ENCODE measurements around the gene MST1R.
"Not testable (repeated sequence)": the region's sequence is repeated elsewhere in the genome, so short reads cannot be mapped to it uniquely, and the experiment has no call there.

Gene MST1R

GRCh38 chr3:49903451-49904424, at the start of gene MST1R:
Gene MST1R (minus strand): TSS chr3:49903873. CDS start chr3:49903609, 264 bp downstream.
- peak; percentile 67 to 75 for DNase-seq (ENCODE audit: extremely low read depth in 1 of 2, low read depth in 1 of 2)

GRCh38 chr3:49952924-49953323, 49.3 kb upstream of the MST1R start:
- DNase-seq (ENCODE audit: extremely low read depth in 1 of 2, low read depth in 1 of 2): no peak

GRCh38 chr3:49942651-49943050, 39.0 kb upstream of the MST1R start:
- no peak for DNase-seq (ENCODE audit: extremely low read depth in 1 of 2, low read depth in 1 of 2)

GRCh38 chr3:49940667-49941249, 37.1 kb upstream of the MST1R start:
- DNase-seq (ENCODE audit: extremely low read depth in 1 of 2, low read depth in 1 of 2): no peak

GRCh38 chr3:49939858-49940666, 36.4 kb upstream of the MST1R start, which contains the start of gene RBM6:
Gene RBM6 (plus strand): TSS chr3:49940150. CDS start chr3:49962642, 22,492 bp downstream.
- peak; percentile 88 to 96 for DNase-seq (ENCODE audit: extremely low read depth in 1 of 2, low read depth in 1 of 2)

- no peak for DNase-seq (ENCODE audit: extremely low read depth in 1 of 2, low read depth in 1 of 2)
These were observed 33.4 kb upstream of the MST1R start for GRCh38 chr3:49937090-49937489.

- DNase-seq (ENCODE audit: extremely low read depth in 1 of 2, low read depth in 1 of 2): not testable (repeated sequence)
These were observed 28.6 kb upstream of the MST1R start for GRCh38 chr3:49932281-49932680.

- DNase-seq (ENCODE audit: extremely low read depth in 1 of 2, low read depth in 1 of 2): no peak
These were observed 27.2 kb upstream of the MST1R start for GRCh38 chr3:49930922-49931321.

- DNase-seq (ENCODE audit: extremely low read depth in 1 of 2, low read depth in 1 of 2): no peak
These were observed 26.6 kb upstream of the MST1R start for GRCh38 chr3:49930168-49930690.

GRCh38 chr3:49929291-49930167, 25.9 kb upstream of the MST1R start, which contains the start of gene MON1A:
Gene MON1A (minus strand): TSS chr3:49929811. CDS start chr3:49913346, 16,465 bp downstream.
- DNase-seq (ENCODE audit: extremely low read depth in 1 of 2, low read depth in 1 of 2): peak; percentile 82 to 89

- no peak for DNase-seq (ENCODE audit: extremely low read depth in 1 of 2, low read depth in 1 of 2)
These were observed 24.9 kb upstream of the MST1R start for GRCh38 chr3:49928481-49929017.

- DNase-seq (ENCODE audit: extremely low read depth in 1 of 2, low read depth in 1 of 2): no peak
These were observed 24.1 kb upstream of the MST1R start for GRCh38 chr3:49927798-49928197.

GRCh38 chr3:49926117-49926728, 22.6 kb upstream of the MST1R start:
- no peak for DNase-seq (ENCODE audit: extremely low read depth in 1 of 2, low read depth in 1 of 2)

GRCh38 chr3:49925485-49925884, 21.8 kb upstream of the MST1R start:
- no peak for DNase-seq (ENCODE audit: extremely low read depth in 1 of 2, low read depth in 1 of 2)

- no peak for DNase-seq (ENCODE audit: extremely low read depth in 1 of 2, low read depth in 1 of 2)
These were observed 21.0 kb upstream of the MST1R start for GRCh38 chr3:49924683-49925082.

GRCh38 chr3:49917806-49918590, 14.3 kb upstream of the MST1R start:
- not testable (repeated sequence) for DNase-seq (ENCODE audit: extremely low read depth in 1 of 2, low read depth in 1 of 2)

- no peak for DNase-seq (ENCODE audit: extremely low read depth in 1 of 2, low read depth in 1 of 2)
These were observed 13.0 kb upstream of the MST1R start for GRCh38 chr3:49916686-49917085.

GRCh38 chr3:49914906-49915305, 11.2 kb upstream of the MST1R start:
- DNase-seq (ENCODE audit: extremely low read depth in 1 of 2, low read depth in 1 of 2): no peak
